Nephron progenitor cell (in vitro differentiated cells): Measurements from ENCODE around the gene MYEOV.

Experiments used
- DNase-seq: peaks from one replicate; pipeline ENCODE4 v3.0.0; 2021
- H3K27ac Mint-ChIP-seq: 2 replicates; pipeline ENCODE4 v1.8.0; 2021; ENCODE audit warnings: mild to moderate bottlenecking, moderate library complexity, mixed read lengths
- H3K27me3 Mint-ChIP-seq: 2 replicates; pipeline ENCODE4 v1.8.0; 2021; ENCODE audit warnings: mild to moderate bottlenecking, low read depth, mixed read lengths; ENCODE audit not compliant: poor library complexity
- H3K36me3 Mint-ChIP-seq: 2 replicates; pipeline ENCODE4 v1.8.0; 2021; ENCODE audit warnings: low read depth, mixed read lengths
- H3K4me1 Mint-ChIP-seq: 2 replicates; pipeline ENCODE4 v1.8.0; 2021; ENCODE audit warnings: mixed read lengths
- H3K4me3 Mint-ChIP-seq: 2 replicates; pipeline ENCODE4 v1.8.0; 2021; ENCODE audit warnings: mild to moderate bottlenecking, moderate library complexity, mixed read lengths
- H3K9me3 Mint-ChIP-seq: 2 replicates; pipeline ENCODE4 v1.8.0; 2021; ENCODE audit warnings: mild to moderate bottlenecking, moderate library complexity, mixed read lengths
- CTCF ChIP-seq: fragments of 200-600 bp; sonication (generic); IDR thresholded peaks from 2 replicates; pipeline ENCODE4 v1.5.0; 2021; ENCODE audit warnings: antibody characterized with exemption

The MYEOV gene

GRCh38 chr11:69291459-69292110 lies 2.4 kb upstream of the MYEOV start:
- Mint-ChIP-seq H3K36me3 (no peaks in the 10 kb centered on the region), H3K27me3 (peaks cover 21% of the 10 kb centered on the region), H3K9me3 (peaks cover 7% of the 10 kb centered on the region), H3K4me3 (no peak overlapping the region), H3K4me1 (peaks cover 26% of the 10 kb centered on the region), H3K27ac (no peak overlapping the region)
- DNase-seq = no peak
- TF ChIP-seq CTCF = no peak

- Mint-ChIP-seq H3K4me3 (no peak overlapping the region), H3K27ac (no peak overlapping the region), H3K36me3 (no peaks in the 10 kb centered on the region), H3K4me1 (peaks cover 26% of the 10 kb centered on the region), H3K9me3 (peaks cover 7% of the 10 kb centered on the region), H3K27me3 (peaks cover 25% of the 10 kb centered on the region)
- peak; percentile 61 for DNase-seq
- peak; percentile 62 for TF ChIP-seq CTCF
These were observed 1.7 kb upstream of the MYEOV start for GRCh38 chr11:69292221-69292648.

GRCh38 chr11:69293087-69293486 lies 868 bp upstream of the MYEOV start:
- no peak for TF ChIP-seq CTCF
- Mint-ChIP-seq H3K4me1 (peaks cover 26% of the 10 kb centered on the region), H3K4me3 (no peak overlapping the region), H3K27ac (no peak overlapping the region), H3K9me3 (peaks cover 7% of the 10 kb centered on the region), H3K27me3 (peaks cover 25% of the 10 kb centered on the region), H3K36me3 (no peaks in the 10 kb centered on the region)
- DNase-seq = no peak

GRCh38 chr11:69294571-69295078 lies 670 bp downstream of the MYEOV start:
- peaks cover 41% of the 10 kb centered on the region for H3K4me1 Mint-ChIP-seq
- no peak for DNase-seq
- no peaks in the 10 kb centered on the region for H3K36me3 Mint-ChIP-seq
- H3K27ac Mint-ChIP-seq = no peak overlapping the region
- H3K4me3 Mint-ChIP-seq = no peak overlapping the region
- peaks cover 7% of the 10 kb centered on the region for H3K9me3 Mint-ChIP-seq
- peaks cover 17% of the 10 kb centered on the region for H3K27me3 Mint-ChIP-seq
- TF ChIP-seq CTCF = no peak

- no peak for DNase-seq
- Mint-ChIP-seq H3K27me3 (peaks cover 14% of the 10 kb centered on the region), H3K4me3 (no peak overlapping the region), H3K36me3 (no peaks in the 10 kb centered on the region), H3K9me3 (peaks cover under 1% of the 10 kb centered on the region), H3K4me1 (peaks cover 42% of the 10 kb centered on the region), H3K27ac (no peak overlapping the region)
- no peak for TF ChIP-seq CTCF
These were observed 1.4 kb downstream of the MYEOV start for GRCh38 chr11:69295079-69295994.
